ENCODE results near the gene ADCK1.
"Not testable (repeated sequence)": the region's sequence is repeated elsewhere in the genome, so short reads cannot be mapped to it uniquely, and the experiment has no call there.

The ADCK1 gene

GRCh38 chr14:77808250-77808649, 8.3 kb downstream of the ADCK1 start:
- DNase-seq (ENCODE audit: low spot score), result no peak

- no peak for DNase-seq (ENCODE audit: low spot score)
Measured at GRCh38 chr14:77809011-77809410, 9.1 kb downstream of the ADCK1 start.

- no peak for DNase-seq (ENCODE audit: low spot score)
Measured at GRCh38 chr14:77812028-77812427, 12.1 kb downstream of the ADCK1 start.

- not testable (repeated sequence) for DNase-seq (ENCODE audit: low spot score)
Measured at GRCh38 chr14:77812682-77813081, 12.8 kb downstream of the ADCK1 start.

GRCh38 chr14:77822307-77822706, 22.4 kb downstream of the ADCK1 start:
- no peak for DNase-seq (ENCODE audit: low spot score)

- no peak for DNase-seq (ENCODE audit: low spot score)
Measured at GRCh38 chr14:77822741-77823140, 22.8 kb downstream of the ADCK1 start.

- DNase-seq (ENCODE audit: low spot score), result no peak
Measured at GRCh38 chr14:77823378-77823777, 23.5 kb downstream of the ADCK1 start.

- no peak for DNase-seq (ENCODE audit: low spot score)
Measured at GRCh38 chr14:77825895-77826519, 26.1 kb downstream of the ADCK1 start.

GRCh38 chr14:77830692-77831091, 30.8 kb downstream of the ADCK1 start:
- DNase-seq (ENCODE audit: low spot score), result no peak

- no peak for DNase-seq (ENCODE audit: low spot score)
Measured at GRCh38 chr14:77832297-77832696, 32.4 kb downstream of the ADCK1 start.

- DNase-seq (ENCODE audit: low spot score), result no peak
Measured at GRCh38 chr14:77837926-77838325, 38.0 kb downstream of the ADCK1 start.

- no peak for DNase-seq (ENCODE audit: low spot score)
Measured at GRCh38 chr14:77838831-77839511, 39.1 kb downstream of the ADCK1 start.

GRCh38 chr14:77843195-77843594, 43.3 kb downstream of the ADCK1 start:
- no peak for DNase-seq (ENCODE audit: low spot score)

- DNase-seq (ENCODE audit: low spot score), result no peak
Measured at GRCh38 chr14:77843651-77844050, 43.7 kb downstream of the ADCK1 start.

GRCh38 chr14:77844802-77845201, 44.9 kb downstream of the ADCK1 start:
- no peak for DNase-seq (ENCODE audit: low spot score)

GRCh38 chr14:77848031-77848430, 48.1 kb downstream of the ADCK1 start:
- DNase-seq (ENCODE audit: low spot score), result no peak

GRCh38 chr14:77849711-77850110, 49.8 kb downstream of the ADCK1 start:
- DNase-seq (ENCODE audit: low spot score), result no peak

- no peak for DNase-seq (ENCODE audit: low spot score)
Measured at GRCh38 chr14:77853919-77854318, 54.0 kb downstream of the ADCK1 start.

- no peak for DNase-seq (ENCODE audit: low spot score)
Measured at GRCh38 chr14:77856941-77857340, 57.0 kb downstream of the ADCK1 start.

GRCh38 chr14:77859934-77860570, 60.1 kb downstream of the ADCK1 start:
- DNase-seq (ENCODE audit: low spot score), result no peak

- DNase-seq (ENCODE audit: low spot score), result no peak
Measured at GRCh38 chr14:77861201-77861600, 61.3 kb downstream of the ADCK1 start.

GRCh38 chr14:77862154-77862786, 62.4 kb downstream of the ADCK1 start:
- peak; percentile 83 for DNase-seq (ENCODE audit: low spot score)

- DNase-seq (ENCODE audit: low spot score), result no peak
Measured at GRCh38 chr14:77864085-77864484, 64.2 kb downstream of the ADCK1 start.

Data from germinal center (tissue), 1 donor.